ENCODE measurements around the gene PROZ.
"Not testable (repeated sequence)": the region's sequence is repeated elsewhere in the genome, so short reads cannot be mapped to it uniquely, and the experiment has no call there.

The PROZ gene

DNA sequence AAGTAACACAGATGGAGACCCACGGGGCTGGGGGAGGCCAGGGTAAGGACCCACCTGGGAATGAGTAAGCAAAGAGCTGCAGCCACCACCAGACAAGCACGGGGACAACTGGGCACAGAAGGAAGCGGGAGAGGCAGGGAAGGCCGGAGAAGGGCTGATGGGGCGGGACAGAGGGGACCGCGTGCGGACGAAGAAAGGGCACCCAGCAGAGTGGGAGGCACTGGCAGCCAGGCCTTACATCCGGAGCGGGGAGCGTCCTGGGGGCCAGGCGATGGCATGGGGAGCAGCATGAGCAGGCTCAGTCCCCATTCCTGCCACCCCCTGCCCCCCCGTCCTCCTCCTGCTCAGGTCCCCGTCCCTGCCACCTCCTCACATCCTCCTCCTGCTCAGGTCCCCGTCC is 3.0 kb downstream of the PROZ start:
- H3K36me3 ChIP-seq (ENCODE audit: control insufficient read depth in 2 of 2, insufficient read depth in 1 of 2, low read length in 2 of 2), result no peaks in the 10 kb centered on the region
- no peak overlapping the region for H3K27ac ChIP-seq (ENCODE audit: extremely low read depth, low read depth, low read length)
- ChIA-PET POLR2A (no interaction called here), CTCF (interaction anchor here (0.7 kb wide), 1 partner anchor 48 kb away, joined by 3 read pairs; no protein-coding TSS in a partner anchor)
- no peak overlapping the region for H3K4me3 ChIP-seq (ENCODE audit: low read depth, low read length)
- TF ChIP-seq ZNF366 (tag by site-specific recombination; conservative IDR thresholded peaks at IDR 0.05) (no peak), ZNF121 (tag by site-specific recombination; IDR thresholded peaks at IDR 0.05) (no peak), ZNF426 (tag by site-specific recombination; IDR thresholded peaks at IDR 0.05) (no peak), ZIC2 (tag by site-specific recombination; IDR thresholded peaks at IDR 0.05) (no peak), OSR2 (tag by site-specific recombination; IDR thresholded peaks at IDR 0.05) (no peak), HOXC10 (CRISPR knock-in tag; IDR thresholded peaks at IDR 0.05) (no peak), ZNF274 (IDR thresholded peaks at IDR 0.05; ENCODE audit: low read length) (no peak), ZNF274 (tag by site-specific recombination; IDR thresholded peaks at IDR 0.05; ENCODE audit: borderline replicate concordance) (no peak), ZNF2 (tag by site-specific recombination; IDR thresholded peaks at IDR 0.05) (no peak), ZNF202 (tag by site-specific recombination; IDR thresholded peaks at IDR 0.05; ENCODE audit: borderline replicate concordance) (no peak), ZNF529 (tag by site-specific recombination; IDR thresholded peaks at IDR 0.05; ENCODE audit: insufficient replicate concordance) (no peak)
- no peaks in the 10 kb centered on the region for H3K9me3 ChIP-seq (ENCODE audit: control insufficient read depth, insufficient read depth, low read depth, low read length)
- no peaks in the 10 kb centered on the region for H3K4me1 ChIP-seq (ENCODE audit: control insufficient read depth, insufficient read depth, low read length)

DNA sequence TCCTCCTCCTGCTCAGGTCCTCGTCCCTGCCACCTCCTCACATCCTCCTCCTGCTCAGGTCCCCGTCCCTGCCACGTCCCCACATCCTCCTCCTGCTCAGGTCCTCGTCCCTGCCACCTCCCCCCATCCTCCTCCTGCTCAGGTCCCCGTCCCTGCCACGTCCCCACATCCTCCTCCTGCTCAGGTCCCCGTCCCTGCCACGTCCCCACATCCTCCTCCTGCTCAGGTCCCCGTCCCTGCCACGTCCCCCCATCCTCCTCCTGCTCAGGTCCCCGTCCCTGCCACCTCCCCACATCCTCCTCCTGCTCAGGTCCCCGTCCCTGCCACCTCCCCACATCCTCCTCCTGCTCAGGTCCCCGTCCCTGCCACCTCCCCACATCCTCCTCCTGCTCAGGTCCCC is 3.5 kb downstream of the PROZ start:
- H3K36me3 ChIP-seq (ENCODE audit: control insufficient read depth in 2 of 2, insufficient read depth in 1 of 2, low read length in 2 of 2); H3K4me1 ChIP-seq (ENCODE audit: control insufficient read depth, insufficient read depth, low read length); H3K27ac ChIP-seq (ENCODE audit: extremely low read depth, low read depth, low read length); CTCF ChIA-PET; H3K9me3 ChIP-seq (ENCODE audit: control insufficient read depth, insufficient read depth, low read depth, low read length); H3K4me3 ChIP-seq (ENCODE audit: low read depth, low read length); POLR2A ChIA-PET: not testable (repeated sequence)

DNA sequence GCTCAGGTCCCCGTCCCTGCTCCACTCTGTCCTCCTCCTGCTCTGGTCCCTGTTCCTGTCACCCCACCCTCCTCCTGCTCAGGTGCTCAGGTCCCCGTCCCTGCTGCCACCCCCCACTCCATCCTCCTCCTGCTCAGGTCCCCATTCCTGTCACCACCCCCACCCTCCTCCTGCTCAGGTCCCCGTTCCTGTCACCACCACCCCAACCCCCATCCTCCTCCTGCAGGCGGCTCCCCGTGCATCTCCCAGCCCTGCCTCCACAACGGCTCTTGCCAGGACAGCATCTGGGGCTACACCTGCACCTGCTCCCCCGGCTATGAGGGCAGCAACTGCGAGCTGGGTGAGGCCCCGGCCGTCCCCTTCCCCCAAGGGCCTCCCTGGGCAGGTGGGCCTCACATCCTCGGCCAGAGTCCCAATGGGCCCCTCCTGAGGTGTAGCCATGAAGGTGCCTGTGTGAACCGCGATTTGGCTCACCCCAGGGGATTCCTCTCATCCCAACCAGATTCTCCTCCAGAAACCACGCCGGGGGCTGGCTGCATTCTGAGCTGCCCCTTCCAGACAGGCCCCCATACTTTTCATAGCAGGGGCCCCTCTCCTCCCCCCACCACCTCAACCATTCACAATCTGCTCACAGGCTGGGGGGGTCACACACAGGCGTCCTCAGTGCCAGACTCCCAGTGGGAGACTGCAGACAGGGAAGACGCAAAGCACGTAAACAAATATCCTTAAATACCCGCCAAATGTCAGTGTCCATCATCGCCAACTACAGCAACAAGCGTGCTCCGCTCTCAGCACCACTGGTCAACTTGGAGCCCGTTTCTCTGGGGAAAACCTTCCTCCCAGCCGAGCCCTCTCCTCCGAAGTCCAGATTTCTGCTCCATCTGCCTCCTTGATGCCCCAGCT is 4.6 kb downstream of the PROZ start:
- Histone ChIP-seq H3K4me1 (ENCODE audit: control insufficient read depth, insufficient read depth, low read length) (no peaks in the 10 kb centered on the region), H3K4me3 (ENCODE audit: low read depth, low read length) (no peak overlapping the region), H3K36me3 (ENCODE audit: control insufficient read depth in 2 of 2, insufficient read depth in 1 of 2, low read length in 2 of 2) (peaks cover 0 to 3% of the 10 kb centered on the region in 2 experiments; a peak in 1 of 3 replicates), H3K9me3 (ENCODE audit: control insufficient read depth, insufficient read depth, low read depth, low read length) (no peaks in the 10 kb centered on the region), H3K27ac (ENCODE audit: extremely low read depth, low read depth, low read length) (no peak overlapping the region)
- ChIA-PET POLR2A (no interaction called here), CTCF (no interaction called here)
- TF ChIP-seq ZIC2 (tag by site-specific recombination; IDR thresholded peaks at IDR 0.05) (0 out of 2 replicates have a peak, but pooled peaks have one; percentile 12), SCRT2 (tag by site-specific recombination; IDR thresholded peaks at IDR 0.05) (no peak), TCF7L2 (IDR thresholded peaks at IDR 0.05; ENCODE audit: borderline replicate concordance, low read depth, low read length) (no peak), ZNF600 (tag by site-specific recombination; IDR thresholded peaks at IDR 0.05) (0 out of 2 replicates have a peak, but pooled peaks have one; percentile 45), ZNF211 (tag by site-specific recombination; IDR thresholded peaks at IDR 0.05; ENCODE audit: low read depth) (no peak), ZNF335 (tag by site-specific recombination; conservative IDR thresholded peaks at IDR 0.05) (peak; percentile 92)

DNA sequence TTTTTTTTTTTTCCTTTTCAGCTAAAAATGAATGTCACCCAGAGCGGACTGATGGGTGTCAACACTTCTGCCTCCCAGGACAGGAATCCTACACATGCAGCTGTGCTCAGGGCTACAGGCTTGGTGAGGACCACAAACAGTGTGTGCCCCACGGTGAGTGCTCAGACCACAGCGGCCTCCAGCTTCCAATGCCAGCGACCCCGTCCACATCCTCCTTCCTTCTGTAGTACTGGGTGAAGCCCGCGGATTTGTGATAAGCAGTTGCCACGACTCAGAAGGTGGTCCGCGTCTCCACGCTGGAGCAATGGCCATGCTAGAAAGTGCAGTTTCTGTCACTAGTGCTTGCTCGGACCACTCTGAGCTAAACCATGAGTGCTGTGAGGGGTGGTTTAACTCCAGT is 6.0 kb downstream of the PROZ start:
- TF ChIP-seq ZFP41 (tag by site-specific recombination; IDR thresholded peaks at IDR 0.05; ENCODE audit: borderline replicate concordance) (no peak), ZNF274 (IDR thresholded peaks at IDR 0.05; ENCODE audit: low read length) (no peak), ZNF274 (tag by site-specific recombination; IDR thresholded peaks at IDR 0.05; ENCODE audit: borderline replicate concordance) (no peak), ZBTB20 (tag by site-specific recombination; IDR thresholded peaks at IDR 0.05) (no peak)
- H3K4me3 ChIP-seq (ENCODE audit: low read depth, low read length), result no peak overlapping the region
- H3K36me3 ChIP-seq (ENCODE audit: control insufficient read depth in 2 of 2, insufficient read depth in 1 of 2, low read length in 2 of 2), result peaks cover 0 to 10% of the 10 kb centered on the region in 2 experiments; a peak in 2 of 3 replicates
- H3K4me1 ChIP-seq (ENCODE audit: control insufficient read depth, insufficient read depth, low read length), result no peaks in the 10 kb centered on the region
- ChIA-PET CTCF (no interaction called here), POLR2A (no interaction called here)
- H3K27ac ChIP-seq (ENCODE audit: extremely low read depth, low read depth, low read length), result no peak overlapping the region
- H3K9me3 ChIP-seq (ENCODE audit: control insufficient read depth, insufficient read depth, low read depth, low read length), result no peaks in the 10 kb centered on the region
